ENCODE results near the gene CMTM2. TPM values are rescaled to one million over a fixed set of nuclear protein-coding genes. Genes with fewer than 3 reads are reported as not detected.

CMTM2 gene
- total and polyA plus RNA-seq, 9 of the 15 experiments (the other 6 are each of a cell fraction or from before 2014, with no cell fraction given), result not detected

DNA sequence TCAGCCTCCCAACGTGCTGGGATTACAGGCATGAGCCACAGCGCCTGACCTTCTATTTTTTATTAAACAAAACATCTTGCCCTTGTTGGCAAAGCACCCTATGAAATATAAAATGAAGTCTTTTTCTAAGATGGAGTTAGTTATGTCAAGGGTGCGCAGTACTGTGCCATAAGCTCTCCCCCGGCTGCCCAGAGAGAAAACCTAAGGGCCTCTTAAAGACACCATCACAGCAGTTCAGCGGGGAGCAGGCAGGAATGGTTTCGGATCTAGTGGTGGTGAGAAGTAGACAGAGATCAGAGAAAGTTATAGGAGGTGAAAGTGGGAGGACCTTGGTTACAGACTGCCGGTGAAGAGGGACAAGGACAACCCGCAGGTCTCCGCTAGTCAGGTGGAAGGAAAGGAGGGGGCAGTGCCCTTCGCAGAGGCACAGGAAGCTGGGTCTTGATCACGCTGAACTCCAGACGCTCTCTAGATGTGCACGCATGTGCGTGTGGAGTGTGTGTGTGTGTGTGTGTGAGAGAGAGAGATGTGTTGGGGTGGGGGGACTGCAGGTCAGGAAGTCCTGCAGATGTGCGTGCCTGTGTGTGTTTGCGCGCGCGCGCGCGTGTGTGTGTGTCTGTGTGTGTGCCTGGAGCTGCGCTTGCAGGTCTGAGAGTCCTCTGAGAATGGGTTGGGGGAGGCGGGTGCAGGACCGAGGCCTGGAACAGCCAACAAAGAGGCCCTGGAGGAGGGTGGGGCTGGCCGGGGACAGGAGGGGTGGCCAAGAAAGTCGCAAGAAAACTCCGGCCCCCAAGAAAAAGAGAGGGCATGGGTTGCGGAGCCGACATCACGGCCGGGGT is 24.5 kb downstream of the CMTM2 start (continued):
- TF ChIP-seq STAT5A (IDR thresholded peaks at IDR 0.05; ENCODE audit: borderline replicate concordance, low read length) (no peak), POLR2G (IDR thresholded peaks at IDR 0.05; ENCODE audit: low read depth, low read length) (no peak), TEAD1 (CRISPR knock-in tag; IDR thresholded peaks at IDR 0.05) (peak in 1 of 2 experiments; percentile 88; a peak in 2 of 4 replicates), RHOXF2B (CRISPR knock-in tag; conservative IDR thresholded peaks at IDR 0.05) (no peak), HNRNPL (IDR thresholded peaks at IDR 0.05; ENCODE audit: low read depth, low read length) (no peak), HLTF (IDR thresholded peaks at IDR 0.05) (no peak), SMARCA5 (IDR thresholded peaks at IDR 0.05) (0 out of 2 replicates have a peak, but pooled peaks have one; percentile 24), NRF1 (conservative IDR thresholded peaks at IDR 0.05 in 1 of 2, IDR thresholded peaks at IDR 0.05 in 1 of 2) (peak; percentile 85 to 88), NCOA2 (IDR thresholded peaks at IDR 0.05; ENCODE audit: partially characterized antibody in 2 of 2) (no peak), POLR2H (tag; IDR thresholded peaks at IDR 0.05; ENCODE audit: low read depth) (no peak), CXXC5 (CRISPR knock-in tag; IDR thresholded peaks at IDR 0.05) (peak; percentile 64), HDAC8 (tag; IDR thresholded peaks at IDR 0.05) (peak; percentile 91), SAFB (IDR thresholded peaks at IDR 0.05; ENCODE audit: borderline replicate concordance, low read depth, low read length) (no peak), RFX5 (IDR thresholded peaks at IDR 0.05; ENCODE audit: low read depth, low read length) (no peak), NCOR1 (IDR thresholded peaks at IDR 0.05) (0 out of 2 replicates have a peak, but pooled peaks have one; percentile 9), HDAC1 (IDR thresholded peaks at IDR 0.05) (peak in 1 of 2 experiments; percentile 81; a peak in 2 of 4 replicates), ZNF3 (CRISPR knock-in tag; IDR thresholded peaks at IDR 0.05) (no peak), GATAD2A (IDR thresholded peaks at IDR 0.05) (no peak)
- TF ChIP-seq, protein P1, sequence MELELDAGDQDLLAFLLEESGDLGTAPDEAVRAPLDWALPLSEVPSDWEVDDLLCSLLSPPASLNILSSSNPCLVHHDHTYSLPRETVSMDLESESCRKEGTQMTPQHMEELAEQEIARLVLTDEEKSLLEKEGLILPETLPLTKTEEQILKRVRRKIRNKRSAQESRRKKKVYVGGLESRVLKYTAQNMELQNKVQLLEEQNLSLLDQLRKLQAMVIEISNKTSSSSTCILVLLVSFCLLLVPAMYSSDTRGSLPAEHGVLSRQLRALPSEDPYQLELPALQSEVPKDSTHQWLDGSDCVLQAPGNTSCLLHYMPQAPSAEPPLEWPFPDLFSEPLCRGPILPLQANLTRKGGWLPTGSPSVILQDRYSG (tag; conservative IDR thresholded peaks at IDR 0.05; ENCODE audit: low read depth), result peak; percentile 90
- TF ChIP-seq, protein P2, sequence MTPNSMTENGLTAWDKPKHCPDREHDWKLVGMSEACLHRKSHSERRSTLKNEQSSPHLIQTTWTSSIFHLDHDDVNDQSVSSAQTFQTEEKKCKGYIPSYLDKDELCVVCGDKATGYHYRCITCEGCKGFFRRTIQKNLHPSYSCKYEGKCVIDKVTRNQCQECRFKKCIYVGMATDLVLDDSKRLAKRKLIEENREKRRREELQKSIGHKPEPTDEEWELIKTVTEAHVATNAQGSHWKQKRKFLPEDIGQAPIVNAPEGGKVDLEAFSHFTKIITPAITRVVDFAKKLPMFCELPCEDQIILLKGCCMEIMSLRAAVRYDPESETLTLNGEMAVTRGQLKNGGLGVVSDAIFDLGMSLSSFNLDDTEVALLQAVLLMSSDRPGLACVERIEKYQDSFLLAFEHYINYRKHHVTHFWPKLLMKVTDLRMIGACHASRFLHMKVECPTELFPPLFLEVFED (CRISPR knock-in tag; conservative IDR thresholded peaks at IDR 0.05), result no peak
- TF ChIP-seq, protein P3, sequence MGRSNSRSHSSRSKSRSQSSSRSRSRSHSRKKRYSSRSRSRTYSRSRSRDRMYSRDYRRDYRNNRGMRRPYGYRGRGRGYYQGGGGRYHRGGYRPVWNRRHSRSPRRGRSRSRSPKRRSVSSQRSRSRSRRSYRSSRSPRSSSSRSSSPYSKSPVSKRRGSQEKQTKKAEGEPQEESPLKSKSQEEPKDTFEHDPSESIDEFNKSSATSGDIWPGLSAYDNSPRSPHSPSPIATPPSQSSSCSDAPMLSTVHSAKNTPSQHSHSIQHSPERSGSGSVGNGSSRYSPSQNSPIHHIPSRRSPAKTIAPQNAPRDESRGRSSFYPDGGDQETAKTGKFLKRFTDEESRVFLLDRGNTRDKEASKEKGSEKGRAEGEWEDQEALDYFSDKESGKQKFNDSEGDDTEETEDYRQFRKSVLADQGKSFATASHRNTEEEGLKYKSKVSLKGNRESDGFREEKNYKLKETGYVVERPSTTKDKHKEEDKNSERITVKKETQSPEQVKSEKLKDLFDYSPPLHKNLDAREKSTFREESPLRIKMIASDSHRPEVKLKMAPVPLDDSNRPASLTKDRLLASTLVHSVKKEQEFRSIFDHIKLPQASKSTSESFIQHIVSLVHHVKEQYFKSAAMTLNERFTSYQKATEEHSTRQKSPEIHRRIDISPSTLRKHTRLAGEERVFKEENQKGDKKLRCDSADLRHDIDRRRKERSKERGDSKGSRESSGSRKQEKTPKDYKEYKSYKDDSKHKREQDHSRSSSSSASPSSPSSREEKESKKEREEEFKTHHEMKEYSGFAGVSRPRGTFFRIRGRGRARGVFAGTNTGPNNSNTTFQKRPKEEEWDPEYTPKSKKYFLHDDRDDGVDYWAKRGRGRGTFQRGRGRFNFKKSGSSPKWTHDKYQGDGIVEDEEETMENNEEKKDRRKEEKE (IDR thresholded peaks at IDR 0.05; ENCODE audit: borderline replicate concordance in 1 of 2, control insufficient read depth in 1 of 2, low read depth in 2 of 2, low read length in 1 of 2), result no peak

Data from K562 (cell line).